Mesendoderm (in vitro differentiated cells): ENCODE data around the gene B3GNT3.

Experiments used
- DNase-seq: peaks from one replicate; pipeline ENCODE4 v3.0.0; 2013
- H2AK5ac ChIP-seq: 2 replicates; pipeline ENCODE4 v1.6.1; 2013; ENCODE audit warnings: low read length, inconsistent platforms
- H2BK120ac ChIP-seq: 2 replicates; pipeline ENCODE4 v1.6.1; 2013; ENCODE audit warnings: low read depth, mild to moderate bottlenecking, low read length, moderate library complexity, mixed read lengths
- H2BK15ac ChIP-seq: replicated peaks from 2 replicates; pipeline ENCODE4 v1.6.1; 2013; ENCODE audit warnings: low read depth, mild to moderate bottlenecking, moderate library complexity
- H2BK5ac ChIP-seq: 2 replicates; pipeline ENCODE4 v1.6.1; 2013; ENCODE audit warnings: low read length, inconsistent platforms
- H3K18ac ChIP-seq: 2 replicates; pipeline ENCODE4 v1.6.1; 2013; ENCODE audit warnings: mild to moderate bottlenecking, low read length, mixed read lengths
- H3K23ac ChIP-seq: one replicate; pipeline ENCODE4 v1.6.1; 2013; ENCODE audit warnings: low read length
- H3K27ac ChIP-seq: 2 replicates; pipeline ENCODE4 v1.5.1; 2013; ENCODE audit warnings: low read depth, mild to moderate bottlenecking, inconsistent platforms, low read length, moderate library complexity
- H3K27me3 ChIP-seq: 2 replicates; pipeline ENCODE4 v1.6.1; 2013; ENCODE audit warnings: low read length, control low read depth, mild to moderate bottlenecking, inconsistent platforms; ENCODE audit not compliant: insufficient read depth, poor library complexity
- H3K36me3 ChIP-seq: 2 replicates; pipeline ENCODE4 v1.6.1; 2013; ENCODE audit warnings: low read length, inconsistent platforms; ENCODE audit not compliant: control insufficient read depth, insufficient read depth
- H3K4ac ChIP-seq: one replicate; pipeline ENCODE4 v1.6.1; 2013; ENCODE audit warnings: low read depth, mild to moderate bottlenecking, low read length, moderate library complexity
- H3K4me1 ChIP-seq: 2 replicates; pipeline ENCODE4 v1.6.1; 2013; ENCODE audit warnings: low read depth, low read length, inconsistent platforms; ENCODE audit not compliant: control insufficient read depth
- H3K4me2 ChIP-seq: 2 replicates; pipeline ENCODE4 v1.6.1; 2013; ENCODE audit warnings: low read length
- H3K4me3 ChIP-seq: 2 replicates; pipeline ENCODE4 v1.5.1; 2013; ENCODE audit warnings: mild to moderate bottlenecking, low read length
- H3K56ac ChIP-seq: one replicate; pipeline ENCODE4 v1.6.1; 2013; ENCODE audit warnings: low read length
- H3K79me1 ChIP-seq: 2 replicates; pipeline ENCODE4 v1.6.1; 2013; ENCODE audit warnings: low read length, inconsistent platforms
- H3K79me2 ChIP-seq: 2 replicates; pipeline ENCODE4 v1.6.1; 2013; ENCODE audit warnings: mild to moderate bottlenecking, low read length; ENCODE audit not compliant: control insufficient read depth, insufficient read depth
- H3K9ac ChIP-seq: 2 replicates; pipeline ENCODE4 v1.6.1; 2013; ENCODE audit warnings: low read length, inconsistent platforms
- H4K5ac ChIP-seq: one replicate; pipeline ENCODE4 v1.6.1; 2013; ENCODE audit warnings: low read length
- H4K8ac ChIP-seq: one replicate; pipeline ENCODE4 v1.6.1; 2013; ENCODE audit warnings: low read depth, mild to moderate bottlenecking, control low read depth, low read length, moderate library complexity
- WGBS: extraction: QIAGEN DNeasy Blood & Tissue Kit; methylation state at CpG from one replicate; pipeline ENCODE4 v1.1.7; 2013; ENCODE audit warnings: low lambda C conversion rate, missing lambda C conversion rate; ENCODE audit not compliant: insufficient coverage; ENCODE audit errors: extremely low coverage; 5-methylcytosine and 5-hydroxymethylcytosine counted together

B3GNT3 gene

DNA sequence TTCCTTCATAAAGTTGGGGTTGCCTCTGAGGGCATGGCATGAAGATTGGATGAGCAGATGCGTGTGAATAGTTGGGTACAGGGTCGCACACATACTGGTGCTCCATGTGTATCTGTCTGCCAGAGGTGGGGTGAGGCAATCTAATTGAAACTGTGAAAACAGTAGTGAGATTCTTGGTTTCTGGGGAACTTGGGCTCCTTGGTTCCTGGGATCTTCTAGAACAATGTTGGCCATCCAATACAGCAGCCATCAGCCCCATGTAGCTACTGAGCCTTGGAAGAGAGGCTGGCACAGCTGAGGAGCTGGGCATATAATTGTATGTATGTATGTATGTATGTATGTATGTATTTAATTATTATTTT lies 43.0 kb upstream of the B3GNT3 start:
- Histone ChIP-seq H2AK5ac (no peak overlapping the region), H3K27ac (no peak overlapping the region), H3K36me3 (no peaks in the 10 kb centered on the region), H3K9ac (no peak overlapping the region), H4K8ac (no peak overlapping the region), H2BK5ac (no peak overlapping the region), H3K79me1 (no peaks in the 10 kb centered on the region), H3K4me3 (no peak overlapping the region), H4K5ac (no peak overlapping the region), H3K23ac (no peak overlapping the region), H3K4me1 (no peaks in the 10 kb centered on the region), H3K56ac (no peak overlapping the region), H3K27me3 (no peaks in the 10 kb centered on the region), H3K4ac (no peak overlapping the region), H2BK15ac (no peak overlapping the region), H3K4me2 (no peak overlapping the region), H3K18ac (no peak overlapping the region), H2BK120ac (no peak overlapping the region), H3K79me2 (no peaks in the 10 kb centered on the region)
- DNase-seq, result no peak
- no CpG with 5 or more reads among the region's 2 CpGs for WGBS

DNA sequence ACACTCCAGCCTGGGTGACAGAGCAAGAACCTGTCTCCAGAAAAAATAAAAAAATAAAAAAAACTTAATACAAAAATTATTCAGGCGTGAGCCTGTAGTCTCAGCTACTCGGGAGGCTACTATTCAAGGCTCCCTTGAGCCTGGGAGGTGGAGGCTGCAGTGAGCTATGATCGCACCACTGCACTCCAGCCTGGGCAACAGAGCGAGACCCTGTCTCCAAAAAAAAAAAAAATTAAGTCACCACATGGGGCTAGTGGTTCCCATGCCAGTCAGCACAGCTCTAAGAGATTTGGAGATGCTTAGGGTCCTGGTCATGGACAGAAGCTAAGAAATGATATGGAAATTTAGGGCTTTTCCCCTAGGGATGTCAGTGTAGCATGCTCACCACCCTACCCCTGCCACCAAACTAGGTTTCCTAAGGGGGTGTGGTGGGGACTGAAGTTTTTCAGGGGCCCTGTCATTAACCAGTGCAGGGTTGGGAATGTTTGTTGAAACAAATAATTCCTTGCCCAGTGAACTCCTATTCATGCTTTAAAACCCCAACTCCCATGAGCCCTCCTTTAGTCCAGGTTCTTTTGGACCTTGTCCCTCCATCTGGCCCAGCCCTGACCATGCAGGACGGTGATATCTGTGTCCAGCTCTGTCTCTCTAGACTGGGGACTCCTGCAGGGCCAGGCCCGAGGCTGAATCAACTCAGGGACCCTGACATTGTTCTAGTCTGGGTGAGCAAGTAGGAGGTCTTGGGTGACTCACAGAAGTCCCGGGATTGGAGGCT lies 41.9 kb upstream of the B3GNT3 start:
- Histone ChIP-seq H3K4me2 (no peak overlapping the region), H2BK15ac (no peak overlapping the region), H2BK120ac (no peak overlapping the region), H3K23ac (no peak overlapping the region), H3K27ac (no peak overlapping the region), H3K36me3 (no peaks in the 10 kb centered on the region), H3K4me1 (no peaks in the 10 kb centered on the region), H3K4ac (no peak overlapping the region), H3K27me3 (no peaks in the 10 kb centered on the region), H3K79me2 (no peaks in the 10 kb centered on the region), H2AK5ac (no peak overlapping the region), H3K56ac (no peak overlapping the region), H3K4me3 (no peak overlapping the region), H3K18ac (no peak overlapping the region), H2BK5ac (no peak overlapping the region), H4K5ac (no peak overlapping the region), H3K9ac (no peak overlapping the region), H4K8ac (no peak overlapping the region), H3K79me1 (no peaks in the 10 kb centered on the region)
- WGBS, result no CpG with 5 or more reads among the region's 7 CpGs
- no peak for DNase-seq

DNA sequence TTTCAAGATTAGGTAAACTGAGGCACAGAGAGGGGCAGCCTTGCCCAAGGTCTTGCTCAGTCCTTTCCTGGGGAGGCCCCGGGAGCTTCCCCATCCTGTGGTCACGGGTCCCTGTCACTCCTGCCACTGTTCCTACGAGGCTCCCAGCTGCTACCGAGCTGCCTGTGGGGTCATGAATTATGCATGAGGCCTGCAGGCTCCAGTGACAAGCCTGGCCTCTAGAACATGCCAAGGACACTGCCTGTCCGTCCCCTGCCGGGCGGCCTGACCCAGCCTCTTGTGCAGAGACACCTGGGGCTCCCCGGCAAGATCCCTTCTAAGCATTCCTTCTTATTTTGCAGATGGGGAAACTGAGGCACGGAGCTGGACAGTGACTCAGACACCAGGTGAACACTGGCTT lies 41.0 kb upstream of the B3GNT3 start:
- H2BK15ac ChIP-seq, result no peak overlapping the region
- WGBS, result no CpG with 5 or more reads among the region's 9 CpGs
- H3K18ac ChIP-seq, result no peak overlapping the region
- no peaks in the 10 kb centered on the region for H3K79me1 ChIP-seq
- DNase-seq, result no peak
- H3K79me2 ChIP-seq, result no peaks in the 10 kb centered on the region
- H2BK120ac ChIP-seq, result no peak overlapping the region
- H3K27ac ChIP-seq, result no peak overlapping the region
- no peak overlapping the region for H4K5ac ChIP-seq
- no peak overlapping the region for H3K23ac ChIP-seq
- H3K4me1 ChIP-seq, result no peaks in the 10 kb centered on the region
- no peak overlapping the region for H3K56ac ChIP-seq
- no peaks in the 10 kb centered on the region for H3K27me3 ChIP-seq
- H2AK5ac ChIP-seq, result no peak overlapping the region
- no peak overlapping the region for H3K4me2 ChIP-seq
- H3K4ac ChIP-seq, result no peak overlapping the region
- no peaks in the 10 kb centered on the region for H3K36me3 ChIP-seq
- no peak overlapping the region for H3K4me3 ChIP-seq
- H3K9ac ChIP-seq, result no peak overlapping the region
- no peak overlapping the region for H4K8ac ChIP-seq
- H2BK5ac ChIP-seq, result no peak overlapping the region

DNA sequence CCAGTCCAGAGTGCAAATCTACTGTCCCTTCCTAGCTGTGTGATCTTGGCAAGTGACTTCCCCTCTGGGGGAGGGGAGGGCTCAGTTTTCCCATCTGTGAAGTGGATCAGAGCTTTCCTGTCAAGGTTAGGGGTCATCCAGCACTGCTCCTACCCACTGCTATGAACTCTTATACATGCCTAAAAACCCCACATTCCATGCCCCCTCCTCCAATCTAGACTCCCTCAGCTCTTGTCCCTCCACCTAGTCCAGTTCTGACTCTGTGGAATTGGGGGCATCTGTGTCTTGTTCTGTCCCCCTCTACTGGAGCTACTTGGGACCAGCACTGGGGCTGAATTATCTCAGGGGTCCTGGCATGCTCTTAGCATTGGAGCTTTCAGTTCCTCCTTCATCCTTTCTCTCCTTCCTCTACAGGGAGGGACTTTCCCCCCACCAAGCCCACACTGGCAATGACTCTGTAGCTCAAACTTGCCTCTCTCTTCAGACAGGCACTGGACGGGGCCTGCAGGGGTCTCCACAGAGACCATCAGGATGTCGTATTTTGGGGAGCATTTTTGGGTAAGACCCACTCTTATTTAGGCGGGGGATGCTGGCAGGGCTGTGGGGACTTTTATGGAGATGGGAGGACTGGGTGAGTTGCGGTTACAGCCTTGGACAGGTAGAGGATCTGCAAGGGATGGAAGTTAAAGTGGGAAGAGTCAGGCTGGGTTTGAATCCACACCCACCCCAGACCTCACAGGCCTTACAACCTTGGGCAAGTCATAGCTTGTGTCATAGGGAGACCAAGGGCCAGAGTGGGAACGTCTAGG lies 40.1 kb upstream of the B3GNT3 start:
- DNase-seq, result no peak
- Histone ChIP-seq H4K8ac (no peak overlapping the region), H4K5ac (no peak overlapping the region), H2BK5ac (no peak overlapping the region), H3K9ac (no peak overlapping the region), H3K27me3 (no peaks in the 10 kb centered on the region), H3K4me3 (no peak overlapping the region), H3K4me1 (no peaks in the 10 kb centered on the region), H2BK15ac (no peak overlapping the region), H3K4ac (no peak overlapping the region), H2AK5ac (no peak overlapping the region), H3K79me1 (no peaks in the 10 kb centered on the region), H3K79me2 (no peaks in the 10 kb centered on the region), H3K4me2 (no peak overlapping the region), H3K56ac (no peak overlapping the region), H3K18ac (no peak overlapping the region), H3K36me3 (no peaks in the 10 kb centered on the region), H3K23ac (no peak overlapping the region), H3K27ac (no peak overlapping the region), H2BK120ac (no peak overlapping the region)
- no CpG with 5 or more reads among the region's 5 CpGs for WGBS

DNA sequence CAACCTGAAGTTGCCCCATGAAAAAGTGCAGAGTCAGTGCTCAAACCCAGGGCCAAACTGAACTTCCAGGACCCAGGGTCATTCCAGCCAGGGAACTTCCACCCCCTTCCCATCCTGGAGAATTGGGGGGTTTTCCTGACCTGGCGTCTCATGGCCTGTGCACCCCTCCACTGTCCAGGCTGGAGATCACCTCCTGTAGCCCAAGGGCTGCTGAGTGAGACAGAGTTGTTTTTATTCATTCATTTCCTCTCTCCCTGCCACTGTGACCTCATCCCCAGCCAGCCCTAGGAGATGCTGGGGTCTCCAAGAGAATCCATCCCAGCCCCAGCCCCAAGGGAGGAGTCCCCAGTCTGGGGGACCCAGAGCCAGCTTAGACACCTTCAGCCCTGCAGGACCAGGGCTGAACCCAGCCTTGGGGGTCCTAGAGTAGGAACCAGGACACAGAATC lies 39.5 kb upstream of the B3GNT3 start:
- no peak overlapping the region for H3K27ac ChIP-seq
- no peak overlapping the region for H3K9ac ChIP-seq
- no peak overlapping the region for H2BK120ac ChIP-seq
- H3K4me1 ChIP-seq, result no peaks in the 10 kb centered on the region
- no peak overlapping the region for H2AK5ac ChIP-seq
- no peak overlapping the region for H4K5ac ChIP-seq
- no peak for DNase-seq
- H3K56ac ChIP-seq, result no peak overlapping the region
- no peak overlapping the region for H2BK5ac ChIP-seq
- H4K8ac ChIP-seq, result no peak overlapping the region
- H3K18ac ChIP-seq, result no peak overlapping the region
- no peaks in the 10 kb centered on the region for H3K27me3 ChIP-seq
- no peak overlapping the region for H2BK15ac ChIP-seq
- no peaks in the 10 kb centered on the region for H3K79me2 ChIP-seq
- WGBS, result no CpG with 5 or more reads among the region's 1 CpG
- no peak overlapping the region for H3K4me3 ChIP-seq
- no peak overlapping the region for H3K4ac ChIP-seq
- H3K36me3 ChIP-seq, result no peaks in the 10 kb centered on the region
- H3K79me1 ChIP-seq, result no peaks in the 10 kb centered on the region
- H3K23ac ChIP-seq, result no peak overlapping the region
- no peak overlapping the region for H3K4me2 ChIP-seq
